ENCODE results near the gene ITSN2.

The ITSN2 gene

DNA sequence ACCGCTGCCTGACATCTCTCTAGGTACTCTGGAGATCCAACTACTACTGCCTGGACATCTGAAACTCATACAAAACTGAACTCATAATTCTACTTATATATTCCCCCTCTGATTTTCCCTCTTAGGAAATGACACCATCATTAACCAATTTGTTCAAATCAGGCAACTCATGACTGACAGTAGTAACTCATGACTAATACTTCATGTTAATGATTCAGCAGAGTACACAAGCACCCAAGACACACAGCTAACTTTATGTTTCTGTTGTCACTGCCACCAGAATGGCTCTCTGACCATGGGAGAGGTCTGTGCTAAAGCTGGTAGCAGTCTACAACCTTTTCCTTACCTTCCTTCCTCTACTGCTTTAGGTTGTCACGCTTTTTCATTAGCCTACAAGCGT, 91.1 kb downstream of the ITSN2 start:
- DNase-seq (ENCODE audit: low spot score), result no peak

DNA sequence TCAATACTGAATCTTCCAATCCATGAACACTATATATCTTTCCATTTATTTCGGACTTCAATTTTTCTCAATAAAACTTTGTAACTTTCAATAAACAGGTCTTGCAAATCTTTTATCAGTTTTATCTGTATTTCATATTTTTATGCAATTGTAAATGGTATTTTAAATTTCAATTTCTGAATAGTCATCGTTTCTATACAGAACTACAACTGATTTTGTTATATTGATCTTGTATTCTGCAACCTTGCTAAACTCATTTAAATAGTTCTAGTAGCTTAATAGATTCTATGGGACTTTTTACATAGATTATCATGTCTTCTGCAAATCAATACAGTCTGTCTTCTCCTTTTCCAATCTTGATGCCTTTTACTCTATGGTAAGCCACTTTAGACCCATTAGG, 95.1 kb downstream of the ITSN2 start:
- DNase-seq (ENCODE audit: low spot score), result no peak

DNA sequence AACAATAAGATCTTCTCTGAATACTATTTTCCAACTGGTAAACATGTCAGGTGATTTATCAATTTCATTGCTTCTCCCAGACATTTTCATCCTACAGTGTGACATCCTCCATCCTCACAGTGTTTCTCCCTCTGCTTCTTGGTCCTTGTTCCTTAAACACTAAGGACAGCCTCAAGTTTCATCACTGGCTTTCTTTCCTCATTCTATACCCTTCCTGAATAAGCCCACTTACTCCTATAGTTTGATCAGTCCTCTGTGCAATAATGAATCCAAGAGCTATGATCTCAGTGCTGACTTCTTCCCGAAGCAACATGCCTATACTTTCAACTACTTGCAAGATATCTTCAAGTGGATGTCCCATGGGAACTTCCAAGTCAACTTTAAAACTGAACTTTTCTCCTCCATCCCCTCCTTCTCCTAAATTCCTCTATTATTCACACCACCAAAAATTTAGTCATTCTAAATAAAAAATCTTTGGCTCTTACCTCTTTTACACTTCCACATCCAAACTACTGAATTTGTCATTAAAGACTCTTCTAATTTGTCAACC, 97.8 kb downstream of the ITSN2 start:
- no peak for DNase-seq (ENCODE audit: low spot score)

DNA sequence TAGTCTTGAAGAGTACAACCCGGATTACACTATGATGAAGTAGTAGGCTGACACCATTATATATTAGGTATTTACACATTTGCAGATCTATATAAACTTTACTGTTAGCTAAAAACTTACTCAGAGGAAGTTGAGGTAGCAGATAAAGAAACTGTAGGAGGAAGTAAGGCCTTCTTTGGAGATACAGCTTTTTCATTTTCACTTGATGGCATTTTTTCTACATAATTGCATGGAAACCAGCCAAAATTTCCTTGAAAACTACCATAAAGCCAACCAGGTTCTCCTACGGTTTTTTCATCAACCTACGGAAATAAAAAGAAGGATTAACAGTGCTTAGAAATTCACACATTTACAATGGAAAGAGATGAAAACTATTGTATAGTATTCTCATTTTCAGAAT, 98.9 kb downstream of the ITSN2 start:
- DNase-seq (ENCODE audit: low spot score), result no peak

DNA sequence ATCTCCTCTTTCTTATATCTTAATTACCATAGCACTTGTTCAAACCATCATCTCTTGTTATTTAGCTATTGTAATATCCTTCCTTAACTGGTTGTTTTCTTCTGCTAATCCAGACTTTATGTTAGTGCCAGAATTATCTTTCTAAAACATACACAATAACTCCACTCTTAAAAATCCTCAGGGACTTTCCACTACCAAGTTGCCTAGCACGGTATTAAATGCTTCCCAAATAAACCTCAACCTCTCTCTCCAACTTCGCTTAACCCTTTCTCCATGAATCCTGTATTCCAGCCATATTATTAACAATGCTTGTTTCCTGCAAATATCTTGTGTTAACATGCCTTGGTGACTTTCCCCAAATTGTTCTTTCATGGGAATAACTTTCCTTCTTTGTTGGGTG, 101.0 kb downstream of the ITSN2 start:
- no peak for DNase-seq (ENCODE audit: low spot score)

DNA sequence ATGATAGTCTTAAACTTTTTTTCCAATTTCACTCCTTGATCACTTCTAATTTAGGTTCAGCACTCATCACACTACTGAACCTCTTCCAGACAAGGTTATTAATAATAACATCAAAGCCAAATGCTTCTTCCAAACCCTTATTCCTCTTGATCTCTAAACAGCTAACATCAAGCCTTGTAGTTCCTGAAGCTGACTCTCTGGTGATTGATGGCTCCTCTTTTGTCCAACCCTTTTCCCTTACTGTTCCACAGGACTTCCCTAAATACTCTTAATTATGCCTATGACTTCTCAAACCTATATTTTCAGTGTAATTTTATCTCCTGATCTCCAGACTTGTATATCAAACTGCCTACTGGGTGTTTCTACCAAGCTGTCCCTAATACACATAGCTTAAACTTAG, 101.6 kb downstream of the ITSN2 start:
- no peak for DNase-seq (ENCODE audit: low spot score)

DNA sequence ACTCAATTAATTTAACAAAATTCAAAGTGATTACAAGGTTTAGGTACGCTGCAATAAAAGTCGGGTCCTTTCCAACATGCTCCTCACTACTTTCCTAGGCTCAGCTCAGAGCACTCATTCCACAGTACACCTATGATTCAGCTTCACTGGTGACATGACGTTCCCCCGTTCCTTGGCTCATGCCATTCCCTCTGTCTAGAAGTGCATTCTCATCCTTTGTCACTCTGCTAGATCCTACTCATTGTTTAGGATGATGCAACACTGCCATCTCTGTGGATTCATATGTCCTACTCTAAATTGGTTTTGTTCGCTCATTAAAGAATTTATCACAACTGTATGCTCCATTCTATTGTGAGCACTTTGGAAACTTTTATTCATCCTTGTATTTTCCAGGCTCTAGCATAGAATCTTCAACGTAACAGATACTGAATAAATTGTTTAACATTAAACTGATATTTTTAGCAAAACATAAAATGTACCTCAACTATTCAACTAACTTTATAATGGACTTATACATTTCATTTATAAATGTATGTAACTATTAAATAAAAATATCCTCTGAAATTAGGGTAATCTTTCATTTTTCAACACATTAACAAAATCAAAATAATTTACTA, 106.9 kb downstream of the ITSN2 start:
- DNase-seq (ENCODE audit: low spot score), result no peak

DNA sequence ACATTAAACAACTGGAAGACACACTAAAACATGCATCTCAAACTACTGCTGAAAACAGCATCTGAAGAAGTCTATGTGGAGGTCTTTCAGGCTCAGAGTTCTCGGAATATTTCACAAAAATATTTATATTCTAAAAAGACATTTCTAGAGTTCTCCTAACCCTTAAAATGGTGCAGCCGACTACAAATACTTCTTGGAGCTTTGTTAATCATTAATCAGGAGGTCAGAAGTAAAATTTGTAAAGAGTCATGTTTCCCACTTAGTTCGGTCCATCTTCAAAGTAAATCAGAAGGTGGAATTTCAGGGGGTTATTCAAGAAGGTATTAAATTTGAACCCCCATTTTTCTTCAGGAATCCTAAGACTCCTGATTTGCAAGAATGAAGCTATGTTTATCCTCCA, 112.7 kb downstream of the ITSN2 start:
- DNase-seq (ENCODE audit: low spot score), result no peak

DNA sequence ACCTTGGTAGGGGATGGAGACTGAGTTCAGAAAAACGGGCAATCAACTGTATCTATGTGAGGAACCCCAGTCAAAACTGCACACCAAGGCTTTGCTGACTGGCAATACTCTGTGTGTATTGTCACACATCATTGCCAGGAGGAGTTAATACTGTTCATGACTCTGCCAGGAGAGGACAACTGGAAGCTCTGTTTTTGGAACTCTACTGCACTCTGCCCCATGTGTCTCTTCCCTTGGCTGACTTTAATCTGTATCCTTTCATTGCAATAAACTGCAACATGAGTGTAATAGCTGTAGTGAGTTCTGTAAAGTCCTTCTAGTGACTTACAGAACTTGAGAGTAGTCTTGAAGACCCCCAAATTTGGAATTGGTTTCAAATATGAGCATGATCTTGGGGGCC, 113.2 kb downstream of the ITSN2 start:
- no peak for DNase-seq (ENCODE audit: low spot score)

DNA sequence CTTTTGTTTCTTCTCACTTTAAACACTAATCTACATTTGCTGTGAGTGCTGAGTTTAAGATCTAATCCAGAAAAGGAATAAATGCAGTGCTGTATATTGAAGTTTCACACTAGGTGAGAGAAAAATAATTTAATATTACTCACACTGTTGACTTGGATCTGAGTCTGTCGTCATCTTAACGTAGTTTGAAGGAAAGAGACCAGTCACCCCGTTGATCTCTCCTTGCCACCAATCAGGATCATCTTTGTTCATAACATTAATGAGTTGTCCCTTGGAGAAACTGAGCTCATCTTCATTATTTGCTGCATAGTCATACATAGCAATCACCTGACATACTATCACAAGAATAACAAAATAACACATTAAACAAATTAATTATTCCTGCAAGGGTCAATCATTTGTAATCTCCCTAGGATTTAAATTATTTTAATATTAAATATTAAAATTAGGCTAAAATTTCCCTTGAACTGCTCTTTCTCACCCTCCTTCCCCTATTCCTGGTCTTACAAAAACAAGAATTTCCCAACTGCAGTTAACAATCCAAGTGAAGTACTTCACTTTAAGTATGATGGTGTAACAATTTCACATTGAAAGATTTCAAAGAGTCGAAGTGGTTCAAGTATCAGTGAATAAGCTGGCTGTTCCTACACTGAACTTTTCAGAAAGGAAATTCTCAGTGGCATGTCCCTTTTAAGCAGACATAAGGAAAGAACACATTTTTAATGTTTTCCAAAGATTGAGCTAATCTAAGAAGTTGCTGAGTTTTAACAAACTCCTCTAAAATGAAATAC, 114.2 kb downstream of the ITSN2 start:
- DNase-seq (ENCODE audit: low spot score), result no peak

DNA sequence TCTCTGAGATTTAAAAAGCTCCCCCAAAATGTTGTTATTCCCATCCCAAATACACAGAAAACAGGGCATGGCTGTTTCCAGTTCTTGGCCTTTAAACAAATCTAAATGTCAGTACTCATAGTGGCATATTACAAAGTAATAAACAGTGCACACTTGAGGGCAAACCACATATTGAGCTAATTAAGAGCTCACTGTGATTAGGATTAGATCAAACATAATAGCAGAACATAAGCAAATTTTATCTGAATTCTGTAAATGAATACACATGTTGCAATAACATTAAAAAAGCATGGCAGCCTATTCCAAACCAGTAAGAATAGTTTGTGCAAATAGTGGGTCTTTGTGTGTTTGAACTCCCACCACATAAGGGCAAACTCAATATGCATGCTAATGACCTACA, 118.8 kb downstream of the ITSN2 start:
- DNase-seq (ENCODE audit: low spot score), result no peak

DNA sequence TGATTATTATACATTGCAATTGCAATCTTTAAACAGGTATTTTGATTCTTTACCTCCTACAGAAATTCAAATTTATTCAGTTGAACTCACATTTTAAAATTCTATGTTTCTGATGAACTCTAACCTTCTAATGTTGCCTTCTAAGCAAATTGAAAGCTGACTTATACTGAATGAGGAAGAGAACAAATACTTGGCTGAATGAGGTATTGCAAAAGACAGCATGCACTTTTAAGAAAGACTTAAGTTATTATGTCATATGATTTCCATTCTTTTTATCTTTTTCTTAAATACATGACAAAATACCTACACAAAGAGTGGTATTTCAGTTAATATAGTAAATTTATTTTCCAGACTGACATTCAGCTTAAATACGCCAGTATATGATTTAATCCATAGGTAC, 120.8 kb downstream of the ITSN2 start:
- DNase-seq (ENCODE audit: low spot score), result no peak

DNA sequence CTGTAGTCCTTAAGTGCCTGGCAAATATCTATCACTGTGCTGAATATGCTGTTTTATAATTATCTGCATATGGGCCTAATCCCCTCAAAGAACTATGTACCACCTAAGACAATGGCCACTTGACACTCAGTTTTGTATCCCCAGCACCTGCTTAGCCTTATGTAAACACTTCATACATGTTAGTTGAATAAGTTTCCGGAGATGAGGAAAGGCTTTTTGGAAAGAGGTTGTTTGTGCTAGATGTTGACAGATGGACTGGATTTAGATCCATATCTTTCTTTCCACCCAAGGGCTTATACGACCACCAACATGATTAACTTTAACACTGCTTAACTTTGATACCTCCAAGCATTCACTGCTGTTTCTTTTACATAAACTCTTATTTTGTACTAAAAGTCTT, 122.2 kb downstream of the ITSN2 start:
- DNase-seq (ENCODE audit: low spot score), result no peak

DNA sequence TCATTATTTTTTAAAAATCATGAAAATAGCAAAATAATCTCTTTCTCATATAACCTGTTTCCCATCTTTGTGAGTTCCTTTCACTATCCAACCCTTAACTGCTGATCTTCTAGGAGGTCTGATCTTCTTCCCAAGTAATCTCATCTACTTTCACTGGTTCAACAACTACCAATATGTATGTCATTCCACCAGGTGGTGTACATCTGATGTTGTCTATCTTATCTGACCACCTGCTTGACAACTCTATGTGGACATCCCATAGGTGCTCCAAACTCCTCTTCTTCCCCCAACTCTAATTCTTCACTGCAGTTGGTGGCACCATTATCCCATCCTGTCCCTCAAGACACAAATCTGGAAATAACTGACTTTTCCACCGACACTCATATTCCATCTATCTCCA, 123.0 kb downstream of the ITSN2 start:
- no peak for DNase-seq (ENCODE audit: low spot score)

DNA sequence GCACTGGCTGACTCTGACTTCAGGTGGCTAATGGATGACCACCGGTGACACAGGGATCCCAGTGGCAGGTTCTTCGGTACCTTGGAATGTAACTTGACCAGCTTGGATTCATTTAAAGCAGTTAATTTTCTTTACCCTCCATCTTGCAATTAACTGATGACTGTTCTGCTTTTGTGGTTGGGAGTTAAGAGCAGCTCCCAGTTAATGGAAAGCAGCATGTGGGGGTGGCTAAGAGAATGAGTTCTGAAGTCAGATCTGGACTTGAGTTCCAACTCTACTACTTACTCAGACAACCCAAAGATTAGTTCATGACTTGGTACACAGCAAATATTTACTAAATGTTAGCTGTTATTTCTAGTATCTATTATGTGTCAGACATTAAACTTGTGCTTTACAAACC, 127.0 kb downstream of the ITSN2 start:
- no peak for DNase-seq (ENCODE audit: low spot score)

DNA sequence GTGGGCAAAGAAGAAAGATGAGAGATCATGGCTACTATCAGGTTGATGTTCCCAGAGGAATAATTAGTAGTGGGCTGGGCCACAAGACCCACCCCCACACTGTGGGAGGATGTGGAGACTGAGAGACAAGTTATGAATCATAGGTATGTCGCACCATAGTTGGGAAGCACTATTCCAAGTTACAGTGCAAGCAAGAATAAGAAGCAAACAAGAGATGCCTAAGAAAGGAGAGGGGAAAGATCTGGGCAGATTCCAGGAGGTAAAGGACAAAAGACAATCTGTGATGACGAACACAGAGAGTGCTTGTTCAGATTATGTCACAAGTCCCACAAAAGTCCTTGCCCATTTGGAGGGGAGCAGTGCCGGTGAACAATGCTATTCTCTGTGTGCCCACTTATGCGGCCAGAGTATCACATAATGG, 128.9 kb downstream of the ITSN2 start:
- no peak for DNase-seq (ENCODE audit: low spot score)

DNA sequence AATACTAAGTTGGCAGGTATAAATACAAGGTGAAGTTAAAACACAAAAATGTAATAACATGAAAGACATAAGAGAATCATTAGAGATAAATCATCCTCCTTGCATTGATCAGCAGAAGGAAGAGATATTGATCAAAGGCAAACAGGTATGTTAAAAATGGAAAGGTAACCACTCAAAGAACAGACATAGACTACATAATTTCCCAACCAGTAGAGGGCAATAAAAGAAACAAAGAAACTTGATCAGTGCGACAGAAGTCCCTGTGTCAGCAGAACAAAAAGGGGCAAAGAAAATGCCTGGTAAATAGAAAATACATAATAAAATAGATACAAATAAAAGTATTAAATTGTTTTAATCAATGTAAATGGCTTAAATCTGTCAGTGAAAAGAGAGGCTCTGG, 131.9 kb downstream of the ITSN2 start:
- DNase-seq (ENCODE audit: low spot score), result no peak

DNA sequence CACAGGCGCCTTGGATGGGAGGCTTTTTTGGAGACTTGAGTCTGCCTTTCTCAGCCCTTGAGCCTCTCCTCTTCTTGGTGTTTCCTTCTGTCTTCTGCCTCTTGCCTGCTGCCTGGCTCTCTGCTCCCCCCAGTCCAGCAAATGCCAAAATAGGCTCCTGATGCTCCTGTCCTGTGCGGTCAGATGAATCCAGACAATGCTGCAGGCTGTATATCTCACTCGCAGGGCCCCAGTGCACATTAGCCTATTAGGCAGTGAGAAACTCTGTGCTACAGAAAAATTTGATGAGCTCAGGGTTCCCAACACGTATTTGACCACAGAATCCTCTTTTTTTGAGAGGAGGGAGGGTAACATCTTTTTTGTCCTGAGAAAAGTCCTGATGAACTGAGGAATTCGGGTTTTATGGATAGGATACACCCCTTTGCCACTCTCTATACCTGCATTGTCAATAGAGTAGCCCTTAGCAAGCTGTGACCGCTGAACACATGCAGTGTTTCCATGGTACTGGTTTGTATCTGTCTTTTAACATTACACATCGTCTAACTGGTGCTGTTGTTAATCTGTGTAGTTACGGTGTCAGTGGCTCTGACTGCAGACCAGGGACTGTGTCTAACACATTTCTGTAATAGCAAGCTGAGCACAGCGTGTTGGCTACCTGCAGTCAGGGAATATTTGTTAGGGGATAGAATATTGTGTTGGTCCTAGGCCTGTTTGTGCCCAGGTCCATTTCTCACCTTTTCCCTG, 134.7 kb downstream of the ITSN2 start:
- DNase-seq (ENCODE audit: low spot score), result no peak

DNA sequence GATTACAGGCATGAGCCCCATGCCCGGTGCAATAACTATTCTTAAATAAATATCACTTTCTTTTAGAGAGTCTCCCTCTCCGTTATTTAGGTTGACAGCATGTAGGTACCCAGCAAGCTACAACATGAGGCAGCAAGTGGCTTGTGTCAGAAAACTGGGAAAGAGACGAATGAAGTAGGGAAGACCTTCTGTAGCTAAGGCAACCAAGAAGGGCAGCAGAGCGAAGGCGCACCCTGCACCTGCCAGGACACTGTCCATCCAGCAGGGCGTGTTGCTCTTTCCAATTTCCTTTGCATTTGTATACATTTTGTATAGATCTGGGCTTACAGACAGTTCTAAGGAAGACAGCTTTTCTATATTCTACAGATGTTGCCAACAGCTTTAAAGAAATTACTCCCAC, 137.4 kb downstream of the ITSN2 start:
- DNase-seq (ENCODE audit: low spot score), result no peak

DNA sequence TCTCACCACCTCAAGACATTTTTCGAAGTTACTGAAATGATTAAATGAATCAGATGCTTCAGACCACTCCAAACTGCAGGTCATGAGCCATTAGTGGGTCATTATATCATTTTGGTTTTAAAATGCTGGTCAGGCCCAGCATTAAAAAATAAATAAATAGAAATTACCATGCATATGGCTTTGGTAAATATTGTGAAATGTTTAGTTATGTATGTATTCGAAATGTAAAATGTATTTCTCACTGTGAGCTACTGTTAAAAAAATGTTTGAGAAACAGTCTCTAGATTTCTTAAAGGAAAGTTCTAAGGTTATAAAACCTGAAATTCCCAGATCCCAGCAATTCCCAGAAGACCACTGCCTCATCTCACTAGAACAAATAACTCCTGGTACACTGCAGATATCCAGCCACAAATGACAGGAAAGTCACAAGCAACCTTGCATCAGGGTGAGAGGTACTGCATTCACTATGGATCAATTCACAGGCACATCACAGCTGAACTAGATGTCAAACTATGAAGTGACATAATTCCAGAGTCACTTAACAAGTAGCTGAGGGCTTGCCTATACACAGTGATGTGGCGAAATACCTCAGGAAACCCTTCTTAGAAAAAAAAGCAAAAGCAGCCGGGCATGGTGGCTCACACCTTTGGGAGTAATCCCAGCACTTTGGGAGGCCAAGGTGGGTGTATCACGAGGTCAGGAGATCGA, 138.8 kb downstream of the ITSN2 start:
- no peak for DNase-seq (ENCODE audit: low spot score)

DNA sequence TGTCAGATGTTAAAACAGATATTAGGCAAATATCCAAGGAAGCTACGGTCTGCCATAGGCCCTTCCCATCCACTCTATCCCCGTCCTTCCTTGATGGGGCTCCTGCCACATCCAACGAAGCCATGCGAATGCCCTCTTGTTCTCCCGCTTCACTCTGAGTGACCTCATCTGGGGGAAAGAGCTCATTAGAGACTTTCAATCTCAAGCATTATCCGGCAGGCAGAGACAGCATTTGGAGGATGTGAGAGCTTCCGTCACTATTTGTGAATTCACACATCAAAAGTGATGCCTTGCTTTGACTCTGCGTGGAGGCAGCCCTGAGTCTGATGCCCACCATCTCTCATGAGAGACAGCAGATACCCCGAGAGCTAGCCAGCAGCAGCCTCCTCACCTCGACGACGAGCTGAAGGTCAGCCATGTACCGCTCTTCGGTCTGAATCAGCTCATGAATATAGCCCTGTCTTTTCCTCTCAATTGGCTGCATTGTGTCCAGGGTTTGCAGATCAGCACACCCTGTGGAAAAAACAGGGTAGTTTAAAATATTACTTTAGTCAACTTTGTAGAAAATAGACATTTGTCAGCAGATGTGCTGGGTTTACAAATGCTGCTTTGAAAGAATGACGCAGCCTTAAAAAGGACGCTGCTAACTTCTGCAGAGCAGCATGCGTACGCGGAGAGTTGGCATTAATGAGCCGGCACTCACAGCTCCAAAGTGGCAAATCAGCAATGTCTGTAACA, 139.6 kb downstream of the ITSN2 start:
- DNase-seq (ENCODE audit: low spot score), result no peak

DNA sequence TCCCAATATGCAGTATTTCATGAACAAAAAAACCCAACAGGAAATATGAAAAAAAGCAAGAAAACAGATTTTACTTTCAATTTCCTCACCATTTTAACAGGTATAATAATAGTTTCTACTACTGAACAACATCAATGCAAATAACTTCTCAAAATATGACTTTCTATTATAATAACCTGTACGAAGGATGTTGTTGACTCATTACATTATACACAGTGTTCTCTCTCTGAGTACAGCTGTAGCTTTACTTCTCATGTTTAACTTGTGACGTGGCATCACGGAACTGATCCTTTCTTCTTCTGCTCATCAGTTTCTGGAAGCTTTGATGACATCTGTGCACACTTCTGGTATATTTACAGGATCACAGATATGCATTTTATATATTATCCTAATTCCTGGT, 145.5 kb downstream of the ITSN2 start:
- no peak for DNase-seq (ENCODE audit: low spot score)

All from left forelimb (tissue), 1 donor.